Activated naive CD4-positive, alpha-beta T cell treated with anti-CD3 and anti-CD28 coated beads, Interleukin-2, amount 10 ng/mL, durations not matched to agents 7 days and 5 days (primary cell): ENCODE results near the gene DNAAF3.
A peak's percentile ranks its signal among the peaks of the same experiment; 100 is the strongest.

Experiments
- CTCF ChIA-PET: fragments of 350-600 bp; sonication (Branson Sonifier 250); formaldehyde crosslinking; loops from one replicate; lab custom pipeline; 2021; ENCODE audit warnings: antibody characterized with exemption; lab: Charles Lee
- DNase-seq: peaks from one replicate; pipeline ENCODE4 v3.0.0-alpha.2; 2020
- H3K27ac Mint-ChIP-seq: one replicate; pipeline ENCODE4 v1.8.0; 2021; ENCODE audit warnings: mild to moderate bottlenecking, moderate library complexity, mixed read lengths
- H3K27me3 Mint-ChIP-seq: one replicate; pipeline ENCODE4 v1.8.0; 2021; ENCODE audit warnings: mild to moderate bottlenecking, mixed read lengths
- H3K36me3 Mint-ChIP-seq: one replicate; pipeline ENCODE4 v1.8.0; 2021; ENCODE audit warnings: mixed read lengths
- H3K4me1 Mint-ChIP-seq: one replicate; pipeline ENCODE4 v1.8.0; 2021; ENCODE audit warnings: mixed read lengths
- H3K4me3 Mint-ChIP-seq: one replicate; pipeline ENCODE4 v1.8.0; 2021; ENCODE audit warnings: mild to moderate bottlenecking, moderate library complexity, mixed read lengths
- H3K9me3 Mint-ChIP-seq: one replicate; pipeline ENCODE4 v1.8.0; 2021; ENCODE audit warnings: mixed read lengths

Gene DNAAF3

GRCh38 chr19:55132453-55133129 lies 33.8 kb downstream of the DNAAF3 start:
- no peaks in the 10 kb centered on the region for H3K36me3 Mint-ChIP-seq
- CTCF ChIA-PET, result interaction anchor here (0.7 to 1.2 kb wide), 6 partner anchors 42 to 479 kb away, joined by 3 to 10 read pairs (median 3); no protein-coding TSS in a partner anchor
- H3K4me3 Mint-ChIP-seq, result no peak overlapping the region
- peaks cover 2% of the 10 kb centered on the region for H3K4me1 Mint-ChIP-seq
- peak; percentile 45 for DNase-seq
- H3K27ac Mint-ChIP-seq, result no peak overlapping the region
- peaks cover 76% of the 10 kb centered on the region for H3K27me3 Mint-ChIP-seq
- H3K9me3 Mint-ChIP-seq, result no peaks in the 10 kb centered on the region

GRCh38 chr19:55131421-55131820 lies 35.0 kb downstream of the DNAAF3 start:
- CTCF ChIA-PET, result no interaction called here
- Mint-ChIP-seq H3K9me3 (no peaks in the 10 kb centered on the region), H3K27ac (no peak overlapping the region), H3K27me3 (peaks cover 73% of the 10 kb centered on the region), H3K4me1 (peaks cover 2% of the 10 kb centered on the region), H3K4me3 (no peak overlapping the region), H3K36me3 (no peaks in the 10 kb centered on the region)
- DNase-seq, result no peak

GRCh38 chr19:55119053-55119452 lies 47.4 kb downstream of the DNAAF3 start:
- Mint-ChIP-seq H3K27ac (peak overlapping the region; percentile 91), H3K4me3 (peak overlapping the region; percentile 84), H3K27me3 (peaks cover 24% of the 10 kb centered on the region), H3K9me3 (no peaks in the 10 kb centered on the region), H3K36me3 (peaks cover 14% of the 10 kb centered on the region), H3K4me1 (peaks cover 52% of the 10 kb centered on the region)
- CTCF ChIA-PET, result no interaction called here
- peak; percentile 38 for DNase-seq

- H3K4me3 Mint-ChIP-seq, result peak overlapping the region; percentile 84
- peaks cover 19% of the 10 kb centered on the region for H3K27me3 Mint-ChIP-seq
- peaks cover 52% of the 10 kb centered on the region for H3K4me1 Mint-ChIP-seq
- peak; percentile 41 for DNase-seq
- H3K9me3 Mint-ChIP-seq, result no peaks in the 10 kb centered on the region
- CTCF ChIA-PET, result interaction anchor here (1.1 to 1.3 kb wide), 2 partner anchors 22 to 1191 kb away, joined by 3 to 4 read pairs; no protein-coding TSS in a partner anchor
- peaks cover 14% of the 10 kb centered on the region for H3K36me3 Mint-ChIP-seq
- peak overlapping the region; percentile 91 for H3K27ac Mint-ChIP-seq
These were observed 47.9 kb downstream of the DNAAF3 start for GRCh38 chr19:55118401-55118991.

GRCh38 chr19:55117663-55118391 lies 48.6 kb downstream of the DNAAF3 start:
- H3K27ac Mint-ChIP-seq, result peak overlapping the region; percentile 91
- peak overlapping the region; percentile 84 for H3K4me3 Mint-ChIP-seq
- H3K9me3 Mint-ChIP-seq, result no peaks in the 10 kb centered on the region
- peak; percentile 99 for DNase-seq
- peaks cover 55% of the 10 kb centered on the region for H3K4me1 Mint-ChIP-seq
- CTCF ChIA-PET, result interaction anchor here (1.1 to 2.0 kb wide), 3 partner anchors 23 to 1192 kb away, joined by 3 to 7 read pairs (median 4); no protein-coding TSS in a partner anchor
- H3K36me3 Mint-ChIP-seq, result peaks cover 14% of the 10 kb centered on the region
- H3K27me3 Mint-ChIP-seq, result peaks cover 13% of the 10 kb centered on the region

GRCh38 chr19:55116859-55117662 lies 49.4 kb downstream of the DNAAF3 start, which contains the start of gene PPP1R12C:
Gene PPP1R12C, minus strand, starts transcription at chr19:55117637. Its CDS starts 94 bp downstream, at chr19:55117543.
- CTCF ChIA-PET, result interaction anchor here (0.9 to 2.0 kb wide), 3 partner anchors 24 to 236 kb away, joined by 3 to 7 read pairs (median 4); no protein-coding TSS in a partner anchor
- peak; percentile 45 for DNase-seq
- H3K4me1 Mint-ChIP-seq, result peaks cover 55% of the 10 kb centered on the region
- H3K9me3 Mint-ChIP-seq, result no peaks in the 10 kb centered on the region
- peak within 1 kb of the TSS; percentile 96 for H3K27ac Mint-ChIP-seq
- H3K27me3 Mint-ChIP-seq, result peaks cover 10% of the 10 kb centered on the region
- H3K4me3 Mint-ChIP-seq, result peak within 1 kb of the TSS; percentile 95
- peaks cover 14% of the 10 kb centered on the region for H3K36me3 Mint-ChIP-seq

GRCh38 chr19:55116232-55116858 lies 50.1 kb downstream of the DNAAF3 start:
- CTCF ChIA-PET, result interaction anchor here (0.9 to 2.0 kb wide), 2 partner anchors 28 to 235 kb away, joined by 3 to 7 read pairs; no protein-coding TSS in a partner anchor
- Mint-ChIP-seq H3K36me3 (peaks cover 14% of the 10 kb centered on the region), H3K4me3 (peak overlapping the region; percentile 95), H3K27ac (peak overlapping the region; percentile 96), H3K27me3 (peaks cover 5% of the 10 kb centered on the region), H3K4me1 (peaks cover 55% of the 10 kb centered on the region), H3K9me3 (no peaks in the 10 kb centered on the region)
- DNase-seq, result peak; percentile 78

- CTCF ChIA-PET, result interaction anchor here (2.0 kb wide), 1 partner anchor 27 kb away, joined by 7 read pairs; no protein-coding TSS in a partner anchor
- H3K27me3 Mint-ChIP-seq, result peaks cover 5% of the 10 kb centered on the region
- H3K27ac Mint-ChIP-seq, result peak overlapping the region; percentile 96
- no peaks in the 10 kb centered on the region for H3K9me3 Mint-ChIP-seq
- H3K4me1 Mint-ChIP-seq, result peaks cover 50% of the 10 kb centered on the region
- H3K4me3 Mint-ChIP-seq, result peak overlapping the region; percentile 95
- no peak for DNase-seq
- H3K36me3 Mint-ChIP-seq, result peaks cover 17% of the 10 kb centered on the region
These were observed 50.9 kb downstream of the DNAAF3 start for GRCh38 chr19:55115446-55116065.

GRCh38 chr19:55114566-55115145 lies 51.8 kb downstream of the DNAAF3 start:
- Mint-ChIP-seq H3K4me1 (peaks cover 44% of the 10 kb centered on the region), H3K4me3 (peak overlapping the region; percentile 95), H3K27ac (no peak overlapping the region), H3K27me3 (peaks cover 5% of the 10 kb centered on the region), H3K9me3 (no peaks in the 10 kb centered on the region), H3K36me3 (peaks cover 20% of the 10 kb centered on the region)
- DNase-seq, result no peak
- CTCF ChIA-PET, result no interaction called here

- CTCF ChIA-PET, result interaction anchor here (0.6 to 1.0 kb wide), 2 partner anchors 25 to 54 kb away, joined by 3 read pairs; no protein-coding TSS in a partner anchor
- Mint-ChIP-seq H3K4me1 (peaks cover 35% of the 10 kb centered on the region), H3K27me3 (peaks cover 5% of the 10 kb centered on the region), H3K27ac (no peak overlapping the region), H3K9me3 (no peaks in the 10 kb centered on the region), H3K4me3 (no peak overlapping the region), H3K36me3 (peaks cover 27% of the 10 kb centered on the region)
- no peak for DNase-seq
These were observed 52.8 kb downstream of the DNAAF3 start for GRCh38 chr19:55113570-55114039.

GRCh38 chr19:55112777-55113569 lies 53.4 kb downstream of the DNAAF3 start:
- Mint-ChIP-seq H3K4me1 (peaks cover 30% of the 10 kb centered on the region), H3K4me3 (no peak overlapping the region), H3K27me3 (peaks cover 5% of the 10 kb centered on the region), H3K27ac (peak overlapping the region; percentile 37), H3K9me3 (no peaks in the 10 kb centered on the region), H3K36me3 (peaks cover 31% of the 10 kb centered on the region)
- CTCF ChIA-PET, result interaction anchor here (0.6 to 1.0 kb wide), 2 partner anchors 25 to 55 kb away, joined by 3 read pairs; no protein-coding TSS in a partner anchor
- no peak for DNase-seq
